Activated CD8-positive, alpha-beta memory T cell treated with anti-CD3 and anti-CD28 coated beads, Interleukin-2, amount 10 ng/mL, durations not matched to agents 7 days and 5 days (primary cell): ENCODE data around the gene CTSZ. TPM values are rescaled to one million over a fixed set of nuclear protein-coding genes. Genes with fewer than 3 reads are reported as not detected.
"Not testable (repeated sequence)": the region's sequence is repeated elsewhere in the genome, so short reads cannot be mapped to it uniquely, and the experiment has no call there.

Experiments used
- ATAC-seq: fragments of 150-1000 bp; cut with Tn5 transposase; one replicate; pipeline ENCODE4 v1.10.0; 2021; ENCODE audit warnings: moderate library complexity
- CTCF ChIA-PET: fragments of 350-600 bp; sonication (Branson Sonifier 250); formaldehyde crosslinking; loops from one replicate; lab custom pipeline; 2021; ENCODE audit warnings: antibody characterized with exemption; lab: Charles Lee
- DNase-seq: peaks from one replicate; pipeline ENCODE4 v3.0.0-alpha.2; 2020
- H3K27ac Mint-ChIP-seq: one replicate; pipeline ENCODE4 v1.8.0; 2021; ENCODE audit warnings: mild to moderate bottlenecking, mixed read lengths
- H3K27me3 Mint-ChIP-seq: one replicate; pipeline ENCODE4 v1.8.0; 2021; ENCODE audit warnings: mixed read lengths
- H3K36me3 Mint-ChIP-seq: one replicate; pipeline ENCODE4 v1.8.0; 2021; ENCODE audit warnings: mild to moderate bottlenecking, mixed read lengths
- H3K4me1 Mint-ChIP-seq: one replicate; pipeline ENCODE4 v1.8.0; 2021; ENCODE audit warnings: mixed read lengths
- H3K4me3 Mint-ChIP-seq: one replicate; pipeline ENCODE4 v1.8.0; 2021; ENCODE audit warnings: mild to moderate bottlenecking, moderate library complexity, mixed read lengths
- H3K9me3 Mint-ChIP-seq: one replicate; pipeline ENCODE4 v1.8.0; 2022; ENCODE audit warnings: low read depth, mixed read lengths
- total RNA-seq, 2 experiments: library from RNA; stranded (reverse); gene quantifications; one replicate each; pipeline ENCODE4 v1.2.3, GENCODE V29; 2021

The CTSZ gene
- total RNA-seq, 2 experiments from 2014 or later, result 39.6 to 48.0 TPM

DNA sequence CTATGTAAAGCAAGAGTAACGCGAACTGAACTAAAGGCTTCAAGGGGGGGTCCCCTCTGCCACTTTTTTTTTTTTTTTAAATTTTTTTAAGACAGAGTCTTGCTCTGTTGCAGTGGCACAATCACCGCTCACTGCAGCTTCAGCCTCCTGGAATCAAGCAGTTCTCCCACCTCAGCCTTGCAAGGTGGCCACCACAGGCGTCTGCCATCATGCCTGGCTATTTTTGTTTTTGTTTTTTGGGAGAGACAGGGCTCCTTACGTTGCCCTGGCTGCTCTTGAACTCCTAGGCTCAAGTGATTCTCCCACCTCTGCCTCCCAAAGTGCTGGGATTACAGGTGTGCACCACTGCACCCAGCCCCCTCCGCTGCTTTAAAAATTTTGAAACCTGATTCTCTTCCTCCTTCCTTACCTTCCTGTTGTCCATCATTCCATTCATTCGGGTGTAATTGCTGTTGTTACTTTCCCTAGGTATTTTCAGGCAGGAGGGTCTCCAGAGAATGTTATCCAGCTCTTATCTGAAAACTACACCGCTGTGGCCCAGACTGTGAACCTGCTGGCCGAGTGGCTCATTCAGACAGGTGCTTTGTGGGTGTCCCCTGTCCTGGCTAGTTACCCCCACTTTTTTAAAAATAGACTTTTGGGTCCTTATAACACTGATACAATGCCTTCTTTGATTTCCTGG is 20.6 kb downstream of the CTSZ start:
- Mint-ChIP-seq H3K9me3 (no peaks in the 10 kb centered on the region), H3K36me3 (peaks cover 53% of the 10 kb centered on the region), H3K4me1 (peaks cover 45% of the 10 kb centered on the region), H3K4me3 (no peak overlapping the region), H3K27me3 (no peaks in the 10 kb centered on the region), H3K27ac (no peak overlapping the region)
- ATAC-seq (no peak), DNase-seq (peak; percentile 29)
- CTCF ChIA-PET, result no interaction called here

DNA sequence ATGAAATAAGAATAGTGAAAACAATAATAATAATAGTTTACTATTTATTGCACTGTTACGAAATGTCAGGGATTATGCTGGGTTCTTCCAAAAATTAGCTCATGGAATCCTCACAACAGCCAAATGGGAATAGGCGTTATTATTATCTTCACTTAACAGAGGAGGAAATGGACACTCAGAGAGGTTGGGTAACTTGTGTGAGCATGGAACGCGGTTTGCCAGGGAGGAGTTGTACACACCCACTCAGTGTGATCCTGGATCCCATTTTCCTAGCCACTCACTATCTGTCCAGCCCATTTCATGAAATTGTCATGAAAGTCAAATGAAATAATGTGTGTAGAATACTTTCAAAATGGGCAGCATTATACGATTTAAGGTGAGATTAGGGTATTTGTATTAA is 21.4 kb downstream of the CTSZ start:
- Mint-ChIP-seq H3K4me3 (no peak overlapping the region), H3K9me3 (no peaks in the 10 kb centered on the region), H3K27me3 (no peaks in the 10 kb centered on the region), H3K4me1 (peaks cover 44% of the 10 kb centered on the region), H3K27ac (no peak overlapping the region), H3K36me3 (peaks cover 47% of the 10 kb centered on the region)
- ATAC-seq (no peak), DNase-seq (peak; percentile 31)
- CTCF ChIA-PET, result no interaction called here

DNA sequence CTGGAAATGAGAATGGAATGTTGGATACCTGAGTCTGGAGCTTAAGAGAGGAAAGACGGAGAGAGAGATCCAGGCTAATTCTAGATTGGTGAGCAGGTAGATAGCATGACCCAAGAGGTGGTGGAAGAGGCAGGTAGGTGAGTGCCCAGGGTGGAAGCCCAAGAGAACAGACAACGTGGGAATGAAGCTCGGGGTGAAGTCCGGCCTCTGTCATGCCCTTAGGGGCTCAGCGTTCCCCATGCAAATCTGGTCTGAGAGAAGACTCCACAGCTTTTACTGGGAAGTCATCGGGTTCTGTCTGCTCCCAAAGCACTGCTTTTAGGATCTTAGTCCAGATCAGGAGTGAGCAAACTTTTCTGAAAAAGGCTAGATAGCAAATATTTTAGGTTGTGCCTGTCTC is 22.4 kb downstream of the CTSZ start:
- no peak for ATAC-seq
- H3K4me1 Mint-ChIP-seq, result peaks cover 44% of the 10 kb centered on the region
- H3K36me3 Mint-ChIP-seq, result peaks cover 40% of the 10 kb centered on the region
- H3K27me3 Mint-ChIP-seq, result no peaks in the 10 kb centered on the region
- no peak for DNase-seq
- no peaks in the 10 kb centered on the region for H3K9me3 Mint-ChIP-seq
- CTCF ChIA-PET, result no interaction called here
- H3K27ac Mint-ChIP-seq, result no peak overlapping the region
- H3K4me3 Mint-ChIP-seq, result no peak overlapping the region

DNA sequence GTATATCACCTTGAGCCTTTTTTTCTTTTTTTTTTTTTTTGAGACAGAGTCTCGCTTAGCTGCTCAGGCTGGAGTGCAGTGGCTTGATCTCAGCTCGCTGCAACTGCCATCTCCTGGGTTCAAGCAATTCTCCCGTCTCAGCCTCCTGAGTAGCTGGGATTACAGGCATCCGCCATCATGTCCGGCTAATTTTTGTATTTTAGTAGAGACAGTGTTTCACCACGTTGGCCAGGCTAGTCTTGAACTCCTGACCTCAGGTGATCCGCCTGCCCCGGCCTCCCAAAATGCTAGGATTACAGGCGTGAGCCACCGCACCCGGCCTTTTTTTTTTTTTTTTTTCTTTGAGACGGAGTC is 24.0 kb downstream of the CTSZ start:
- ATAC-seq, H3K9me3 Mint-ChIP-seq, DNase-seq, H3K27me3 Mint-ChIP-seq, H3K27ac Mint-ChIP-seq: not testable (repeated sequence)
- H3K4me3 Mint-ChIP-seq, result peak overlapping the region; percentile 88
- CTCF ChIA-PET, result interaction anchor here (0.7 to 1.9 kb wide), 6 partner anchors 10 to 1102 kb away, joined by 3 to 6 read pairs (median 3); partner anchors contain the start of gene ATP5F1E
- peaks cover 30% of the 10 kb centered on the region for H3K36me3 Mint-ChIP-seq
- peaks cover 44% of the 10 kb centered on the region for H3K4me1 Mint-ChIP-seq

DNA sequence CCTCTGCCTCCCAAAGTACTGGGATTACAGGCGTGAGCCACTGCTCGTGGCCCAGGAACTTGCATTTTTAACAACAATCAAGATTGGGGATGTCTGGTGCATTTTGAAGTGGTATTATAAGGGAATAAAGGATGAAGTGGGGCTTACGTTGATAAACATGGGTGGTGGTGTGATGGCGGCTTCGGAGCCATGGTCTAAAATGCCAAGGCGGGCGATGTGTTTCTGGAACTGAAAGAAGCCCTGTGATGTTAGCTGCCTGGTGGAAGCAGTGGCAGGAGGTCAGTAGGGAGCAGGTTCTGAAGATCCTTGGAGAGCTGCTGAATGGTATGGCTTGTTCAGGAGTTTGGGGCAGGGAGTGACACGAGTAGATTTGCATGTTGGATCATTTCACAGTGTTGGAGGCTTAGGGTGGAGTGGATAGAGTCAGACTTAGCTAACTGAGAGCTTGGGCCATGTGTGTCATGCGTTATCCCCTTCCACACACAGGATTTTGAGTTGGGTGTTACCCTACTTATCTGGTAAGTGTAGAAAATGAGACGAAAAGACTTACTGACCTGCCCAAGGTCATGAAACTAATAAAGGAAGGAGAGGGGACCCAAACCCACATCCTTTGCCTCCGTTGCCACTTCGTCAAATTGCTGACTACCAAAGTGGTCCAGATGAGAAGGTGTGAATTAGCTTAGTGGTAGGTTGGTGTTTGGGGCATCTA is 24.5 kb downstream of the CTSZ start:
- DNase-seq (peak; percentile 60), ATAC-seq (peak; percentile 13)
- peak overlapping the region; percentile 83 for H3K27ac Mint-ChIP-seq
- H3K9me3 Mint-ChIP-seq, result no peaks in the 10 kb centered on the region
- peaks cover 44% of the 10 kb centered on the region for H3K4me1 Mint-ChIP-seq
- H3K27me3 Mint-ChIP-seq, result no peaks in the 10 kb centered on the region
- CTCF ChIA-PET, result interaction anchor here (0.5 to 1.9 kb wide), 8 partner anchors 10 to 421 kb away, joined by 3 to 6 read pairs (median 3); partner anchors contain the start of gene ATP5F1E
- H3K36me3 Mint-ChIP-seq, result peaks cover 24% of the 10 kb centered on the region
- H3K4me3 Mint-ChIP-seq, result peak overlapping the region; percentile 88

DNA sequence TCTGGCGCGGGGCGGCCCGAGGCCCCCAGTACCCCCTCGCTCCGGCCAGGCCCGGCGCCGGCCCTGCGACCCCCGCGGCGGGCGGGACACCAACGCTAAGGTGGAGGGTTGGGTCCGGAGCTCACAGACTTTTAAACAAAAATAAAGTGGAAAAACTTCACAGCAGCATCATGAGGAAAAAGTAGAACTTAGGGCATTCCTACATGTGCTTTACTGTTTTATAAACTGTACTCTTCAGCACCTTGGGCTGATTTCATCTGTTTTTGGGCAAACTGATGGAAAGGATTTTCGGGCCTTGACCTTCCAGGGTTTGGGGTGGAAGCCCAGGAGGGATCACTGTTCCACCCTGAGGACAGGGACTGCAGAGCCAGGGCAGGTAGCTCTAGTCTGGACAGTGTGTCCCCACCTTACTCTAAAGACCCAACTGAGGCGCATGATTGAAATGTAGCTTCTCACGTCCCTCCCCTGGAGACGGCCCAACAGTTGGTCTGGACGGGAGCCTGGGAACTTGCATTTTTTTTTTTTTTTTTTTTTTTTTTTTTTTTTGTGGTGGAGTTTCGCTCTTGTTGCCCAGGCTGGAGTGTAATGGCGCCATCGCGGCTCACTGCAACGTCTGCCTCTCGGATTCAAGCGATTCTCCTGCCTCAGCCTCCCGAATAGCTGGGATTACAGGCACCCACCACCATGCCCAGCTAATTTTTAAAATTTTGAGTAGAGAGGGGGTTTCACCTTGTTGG is 25.3 kb downstream of the CTSZ start:
- peaks cover 38% of the 10 kb centered on the region for H3K4me1 Mint-ChIP-seq
- H3K27me3 Mint-ChIP-seq, result no peaks in the 10 kb centered on the region
- DNase-seq, result peak; percentile 51
- H3K4me3 Mint-ChIP-seq, result peak overlapping the region; percentile 88
- peaks cover 21% of the 10 kb centered on the region for H3K36me3 Mint-ChIP-seq
- CTCF ChIA-PET, result interaction anchor here (0.5 to 1.9 kb wide), 7 partner anchors 51 to 422 kb away, joined by 3 to 6 read pairs (median 4); partner anchors contain the start of genes ATP5F1E and STX16
- peak; percentile 10 for ATAC-seq
- no peaks in the 10 kb centered on the region for H3K9me3 Mint-ChIP-seq
- peak overlapping the region; percentile 86 for H3K27ac Mint-ChIP-seq

DNA sequence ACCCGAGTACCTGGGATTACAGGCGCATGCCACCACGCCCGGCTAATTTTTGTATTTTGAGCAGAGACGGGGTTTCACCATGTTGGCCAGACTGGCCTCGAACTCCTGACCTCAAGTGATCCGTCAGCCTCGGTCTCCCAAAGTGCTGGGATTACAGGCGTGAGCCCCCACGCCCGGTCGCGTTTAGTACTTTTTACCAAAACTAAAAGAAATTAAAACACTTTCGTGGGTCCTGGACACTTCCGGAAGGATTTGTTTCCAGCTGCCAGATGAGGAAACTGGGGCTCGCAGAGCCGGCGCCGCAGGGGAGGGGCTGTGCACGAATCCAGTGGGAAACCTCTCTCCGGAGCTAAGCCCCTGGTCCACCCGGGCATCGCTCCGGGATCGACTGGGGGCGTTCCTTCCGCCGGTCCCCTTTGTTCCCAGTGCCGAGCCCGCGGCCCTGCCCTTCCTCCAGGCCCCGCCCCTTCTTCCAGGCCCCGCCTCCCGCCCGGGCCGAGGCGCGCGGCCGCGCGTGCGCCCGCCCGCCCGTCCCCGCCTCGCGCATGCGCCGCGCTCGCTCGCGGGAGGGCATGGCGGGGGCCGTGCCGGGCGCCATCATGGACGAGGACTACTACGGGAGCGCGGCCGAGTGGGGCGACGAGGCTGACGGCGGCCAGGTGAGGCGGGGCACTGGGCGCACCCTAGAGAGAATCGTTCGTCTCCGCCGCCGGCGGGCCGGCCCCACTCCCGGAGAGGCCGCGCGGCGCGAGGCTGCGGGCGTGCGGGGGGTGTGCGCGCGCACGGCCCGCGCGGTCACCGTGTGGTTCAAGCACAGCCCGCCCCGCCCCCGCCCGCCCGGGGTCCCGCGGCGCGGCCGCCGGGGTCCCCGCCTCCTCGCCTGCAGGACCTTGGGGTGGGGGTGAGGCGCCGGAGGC is 26.1 kb downstream of the CTSZ start, which contains the start of gene NELFCD:
Gene NELFCD (plus strand): TSS at position 546 of the 917 bp plus-strand sequence. CDS start 54 bp downstream, at position 600.
- DNase-seq (peak; percentile 90), ATAC-seq (peak; percentile 87)
- peaks cover 21% of the 10 kb centered on the region for H3K36me3 Mint-ChIP-seq
- H3K27me3 Mint-ChIP-seq, result no peaks in the 10 kb centered on the region
- peak within 1 kb of the TSS; percentile 88 for H3K4me3 Mint-ChIP-seq
- CTCF ChIA-PET, result interaction anchor here (0.8 to 1.5 kb wide), 2 partner anchors 73 to 330 kb away, joined by 4 to 5 read pairs; partner anchors contain the start of gene STX16
- peak within 1 kb of the TSS; percentile 86 for H3K27ac Mint-ChIP-seq
- H3K4me1 Mint-ChIP-seq, result peaks cover 39% of the 10 kb centered on the region
- H3K9me3 Mint-ChIP-seq, result no peaks in the 10 kb centered on the region

DNA sequence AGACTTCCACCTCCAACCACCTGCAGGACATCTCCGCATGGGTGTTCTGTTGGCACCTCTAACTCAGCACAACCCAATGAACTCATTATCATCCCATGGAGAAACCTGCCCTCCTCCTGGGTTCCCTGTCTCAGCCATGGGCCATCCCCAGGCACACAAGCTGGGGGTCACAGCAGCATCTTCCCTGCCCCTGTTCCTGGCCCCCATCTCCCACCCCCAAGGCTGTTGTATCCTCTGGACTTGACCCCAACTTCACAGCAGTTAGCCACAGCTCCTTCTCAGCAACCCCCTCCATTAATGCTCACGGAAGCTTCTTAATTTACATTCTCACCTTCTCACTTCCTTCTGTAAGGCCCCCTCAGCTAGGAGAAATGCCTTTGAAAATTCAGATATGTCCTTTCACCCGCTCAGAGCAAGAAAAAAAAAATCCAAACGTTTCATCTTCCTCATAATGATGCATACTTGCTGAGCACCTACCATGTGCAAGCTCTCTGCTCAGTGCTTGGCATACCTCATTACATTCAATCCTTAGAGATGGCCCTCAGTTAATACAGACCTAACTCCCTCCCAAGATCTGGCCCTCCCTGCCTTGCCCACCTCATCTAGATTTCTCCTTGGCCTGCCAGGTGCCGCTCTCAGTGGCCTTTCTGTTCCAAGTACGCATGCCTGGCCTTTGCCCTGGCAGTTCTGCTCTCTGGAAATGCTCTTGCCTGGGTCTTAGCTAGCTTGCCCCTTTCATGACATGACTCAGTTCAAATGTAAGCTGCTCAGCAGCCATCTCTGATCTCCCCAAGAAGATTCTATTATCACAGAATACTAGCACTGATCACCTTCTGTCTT is 28.5 kb downstream of the CTSZ start:
- peaks cover 21% of the 10 kb centered on the region for H3K4me1 Mint-ChIP-seq
- no peak overlapping the region for H3K27ac Mint-ChIP-seq
- CTCF ChIA-PET, result no interaction called here
- DNase-seq, result no peak
- no peak for ATAC-seq
- no peaks in the 10 kb centered on the region for H3K27me3 Mint-ChIP-seq
- peaks cover 5% of the 10 kb centered on the region for H3K9me3 Mint-ChIP-seq
- H3K36me3 Mint-ChIP-seq, result peaks cover 14% of the 10 kb centered on the region
- H3K4me3 Mint-ChIP-seq, result no peak overlapping the region

DNA sequence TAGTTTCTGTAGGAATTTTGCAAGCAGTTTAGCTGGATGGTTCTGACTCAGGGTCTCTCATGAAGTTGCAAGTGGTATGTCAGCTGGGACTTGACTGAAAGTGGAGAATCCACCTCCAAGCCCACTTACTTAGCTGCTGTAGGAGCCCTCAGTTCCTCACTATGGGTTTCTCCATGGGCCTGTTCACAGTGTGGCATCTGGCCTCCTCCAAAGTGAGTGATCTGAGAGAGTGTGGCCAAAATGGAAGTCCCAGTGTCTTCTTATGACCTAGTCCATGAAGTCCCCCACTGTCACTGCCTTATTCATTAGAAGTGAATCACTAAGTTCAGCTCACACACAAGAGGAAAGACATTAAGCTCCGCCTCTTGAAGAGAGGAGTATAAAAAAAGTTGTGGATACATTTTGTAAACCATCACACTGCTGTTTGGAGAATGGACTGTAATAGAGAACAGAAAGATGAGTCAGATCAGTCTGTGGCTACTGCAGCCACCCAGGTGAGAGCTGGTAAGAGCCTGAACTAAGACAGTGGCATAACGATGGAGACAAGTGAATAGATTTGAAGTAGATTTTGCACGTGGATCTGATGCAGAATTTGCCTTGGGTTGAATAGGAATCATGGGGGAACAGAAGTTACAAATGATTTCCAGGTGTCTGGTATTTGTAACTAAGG is 30.9 kb downstream of the CTSZ start:
- Mint-ChIP-seq H3K27ac (no peak overlapping the region), H3K4me1 (peaks cover 7% of the 10 kb centered on the region), H3K9me3 (peaks cover 5% of the 10 kb centered on the region), H3K27me3 (no peaks in the 10 kb centered on the region), H3K36me3 (peaks cover 9% of the 10 kb centered on the region), H3K4me3 (no peak overlapping the region)
- CTCF ChIA-PET, result no interaction called here
- DNase-seq (no peak), ATAC-seq (no peak)

DNA sequence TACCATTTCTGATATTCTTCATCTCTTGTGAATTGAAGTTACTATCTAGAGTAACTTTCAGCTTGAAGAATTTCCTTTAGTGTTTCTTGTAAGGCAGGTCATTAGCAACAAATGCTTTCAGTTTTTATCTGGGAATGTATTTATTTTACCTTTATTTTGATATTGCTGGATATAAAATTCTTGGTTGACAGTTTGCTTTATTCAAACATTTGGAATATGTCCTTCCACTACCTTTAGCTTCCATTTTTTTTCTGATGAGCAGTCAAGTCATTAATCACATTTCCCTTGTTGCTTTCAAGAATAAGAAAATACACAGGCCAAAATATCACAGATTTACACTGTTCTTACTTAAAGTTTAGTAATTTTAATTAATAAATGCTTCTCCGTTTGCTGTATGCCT is 31.7 kb downstream of the CTSZ start:
- ATAC-seq, result no peak
- Mint-ChIP-seq H3K27me3 (peaks cover 5% of the 10 kb centered on the region), H3K4me3 (no peak overlapping the region), H3K27ac (no peak overlapping the region), H3K36me3 (peaks cover 9% of the 10 kb centered on the region), H3K9me3 (peaks cover 5% of the 10 kb centered on the region), H3K4me1 (peaks cover 7% of the 10 kb centered on the region)
- no peak for DNase-seq
- CTCF ChIA-PET, result no interaction called here

DNA sequence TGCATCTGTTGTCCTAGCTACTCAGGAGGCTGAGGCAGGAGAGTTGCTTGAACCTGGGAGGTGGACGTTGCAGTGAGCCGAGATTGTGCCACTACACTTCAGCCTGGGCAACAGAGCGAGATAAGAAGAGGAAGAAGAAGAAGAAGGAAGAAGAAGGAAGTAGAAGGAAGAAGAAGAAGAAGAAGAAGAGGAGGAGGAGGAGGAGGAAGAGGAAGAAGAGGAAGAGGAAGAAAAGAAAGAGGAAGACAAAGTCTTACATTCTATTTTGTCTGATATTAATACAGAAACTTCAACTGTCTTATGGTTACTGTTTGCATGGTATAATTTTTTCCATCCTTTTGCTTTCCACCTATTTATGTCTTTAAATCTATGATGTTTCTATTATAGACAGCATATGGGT is 33.2 kb downstream of the CTSZ start:
- Mint-ChIP-seq H3K27ac (no peak overlapping the region), H3K9me3 (peaks cover 5% of the 10 kb centered on the region), H3K27me3 (peaks cover 15% of the 10 kb centered on the region), H3K4me1 (peaks cover 7% of the 10 kb centered on the region), H3K36me3 (peaks cover 10% of the 10 kb centered on the region), H3K4me3 (no peak overlapping the region)
- DNase-seq, result no peak
- ATAC-seq, result no peak
- CTCF ChIA-PET, result no interaction called here
